Psoas muscle (tissue), 8 donors: ENCODE measurements around the gene SNAI3. TPM values are rescaled to one million over a fixed set of nuclear protein-coding genes. Genes with fewer than 3 reads are reported as not detected.

Source experiments
- ATAC-seq, 4 donors: fragments of 200-7000 bp; cut with Tn5 transposase; one replicate each; pipeline ENCODE4 v1.9.1; 2020; ENCODE audit warnings: moderate library complexity in 3 of 4, mild to moderate bottlenecking in 2 of 4
- DNase-seq, 2 donors: peaks; one replicate each; pipeline ENCODE4 v3.0.0-alpha.2; 2020
- H3K27ac ChIP-seq: fragments of 200-600 bp; one replicate; pipeline ENCODE4 v1.8.0; 2022
- H3K27me3 ChIP-seq, 3 donors: fragments of 200-600 bp in 1 of 3; one replicate each; pipeline versions ENCODE4 v1.6.1 to v1.8.0; 2013 to 2022; ENCODE audit warnings: low read length in 2 of 3, mild to moderate bottlenecking in 2 of 3, moderate library complexity in 1 of 3; ENCODE audit not compliant: insufficient read depth in 3 of 3
- H3K36me3 ChIP-seq, 2 donors: fragments of 200-600 bp in 1 of 2; one replicate each; pipeline versions ENCODE4 v1.6.1 to v1.8.0; 2013 to 2022; ENCODE audit warnings: low read depth in 1 of 2, mild to moderate bottlenecking in 1 of 2, moderate library complexity in 1 of 2; ENCODE audit not compliant: insufficient read depth in 1 of 2
- H3K4me1 ChIP-seq: fragments of 200-600 bp; one replicate; pipeline ENCODE4 v1.8.0; 2022
- H3K4me3 ChIP-seq: fragments of 200-600 bp; one replicate; pipeline ENCODE4 v1.8.0; 2022; ENCODE audit warnings: mild to moderate bottlenecking
- H3K9me3 ChIP-seq: fragments of 200-600 bp; one replicate; pipeline ENCODE4 v1.8.0; 2022
- WGBS, 3 donors: extraction: QIAGEN DNeasy Blood & Tissue Kit; methylation state at CpG; one replicate each; pipeline versions ENCODE4 v1.1.6 to v1.1.7; 2013; 5-methylcytosine and 5-hydroxymethylcytosine counted together
- intact Hi-C, 2 donors: fragments of 100-400 bp; cut with DNase I; formaldehyde crosslinking; loops; one replicate each; pipeline versions ENCODE4 v1.11.0 to v1.14.2; 2022
- polyA plus RNA-seq, 3 donors: library from polyadenylated mRNA; stranded (reverse); fragments of 200-250 nt; gene quantifications; one replicate each; pipeline ENCODE4 v1.2.3, GENCODE V29; 2013
- total RNA-seq, 4 donors: library from RNA; stranded (reverse); fragmentation: NEBNext Ultra II Directional in 2 of 4; extraction: Animal tissue kit (Norgen Biotek cat#: 25700) in 2 of 4; gene quantifications; one replicate each; pipeline versions ENCODE4 v1.2.1 to v1.2.4, GENCODE V29; 2021 to 2023
- TF ChIP-seq, protein P1 (sequence below): fragments of 200-600 bp; IDR thresholded peaks from one replicate; pipeline ENCODE4 v1.8.0; 2022; ENCODE audit warnings: antibody characterized with exemption
- donor health status: healthy with polysubstance abuse.
- donor health status: DM: no; HTN: no; CAD: no; lungs with moderate emphysema.
- donor health status: Bipolar disorder and iron deficiency.
- donor health status: healthy.
- donor health status: DM: yes; HTN: yes; CAD: no.
- donor health status: DM: no; HTN: no; CAD: no.
- donor health status: DM: no; HTN: no; CAD: no.
- donor health status: DM: yes; HTN: yes; CAD: no.

SNAI3 gene
- total and polyA plus RNA-seq, 7 donors = 1.2 to 8.5 (median 3.9) TPM

DNA sequence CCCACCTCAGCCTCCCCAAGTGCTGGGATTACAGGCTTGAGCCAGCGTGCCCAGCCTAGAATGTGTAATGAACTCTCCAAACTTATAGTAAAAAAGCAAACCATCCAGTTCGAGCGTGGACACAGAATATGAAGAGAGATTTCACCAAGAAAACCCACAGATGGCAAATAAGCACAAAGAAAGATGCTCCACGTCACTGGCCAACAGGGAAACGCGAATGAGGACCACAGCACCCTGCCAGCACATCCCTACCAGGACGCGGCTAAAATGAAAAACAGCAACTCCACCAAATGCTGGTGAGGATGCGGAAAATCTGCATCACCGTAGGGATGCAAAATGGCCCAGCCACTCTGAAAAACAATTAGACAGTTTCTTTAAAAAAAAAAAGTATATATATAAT, 24.8 kb downstream of the SNAI3 start:
- peaks cover 17% of the 10 kb centered on the region for H3K4me1 ChIP-seq
- 74 to 83% (median 74%) methylated on average over 10 of the region's 10 CpGs for WGBS, 3 donors
- TF ChIP-seq, protein P1, sequence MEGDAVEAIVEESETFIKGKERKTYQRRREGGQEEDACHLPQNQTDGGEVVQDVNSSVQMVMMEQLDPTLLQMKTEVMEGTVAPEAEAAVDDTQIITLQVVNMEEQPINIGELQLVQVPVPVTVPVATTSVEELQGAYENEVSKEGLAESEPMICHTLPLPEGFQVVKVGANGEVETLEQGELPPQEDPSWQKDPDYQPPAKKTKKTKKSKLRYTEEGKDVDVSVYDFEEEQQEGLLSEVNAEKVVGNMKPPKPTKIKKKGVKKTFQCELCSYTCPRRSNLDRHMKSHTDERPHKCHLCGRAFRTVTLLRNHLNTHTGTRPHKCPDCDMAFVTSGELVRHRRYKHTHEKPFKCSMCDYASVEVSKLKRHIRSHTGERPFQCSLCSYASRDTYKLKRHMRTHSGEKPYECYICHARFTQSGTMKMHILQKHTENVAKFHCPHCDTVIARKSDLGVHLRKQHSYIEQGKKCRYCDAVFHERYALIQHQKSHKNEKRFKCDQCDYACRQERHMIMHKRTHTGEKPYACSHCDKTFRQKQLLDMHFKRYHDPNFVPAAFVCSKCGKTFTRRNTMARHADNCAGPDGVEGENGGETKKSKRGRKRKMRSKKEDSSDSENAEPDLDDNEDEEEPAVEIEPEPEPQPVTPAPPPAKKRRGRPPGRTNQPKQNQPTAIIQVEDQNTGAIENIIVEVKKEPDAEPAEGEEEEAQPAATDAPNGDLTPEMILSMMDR = no peak
- intact Hi-C loops = loop anchor here in 1 of 2 donors (5.0 kb wide), 1 partner anchor 46 kb away; the partner anchor contains the start of genes CTU2 and RNF166
- H3K27ac ChIP-seq = no peak overlapping the region
- peaks cover 0 to 5% of the 10 kb centered on the region in 2 donors for H3K36me3 ChIP-seq
- H3K4me3 ChIP-seq = no peak overlapping the region
- ATAC-seq (no peak), DNase-seq (no peak)
- H3K27me3 ChIP-seq = no peaks in the 10 kb centered on the region
- H3K9me3 ChIP-seq = no peaks in the 10 kb centered on the region

- ATAC-seq (no peak), DNase-seq (no peak)
- no peak overlapping the region for H3K27ac ChIP-seq
- H3K4me1 ChIP-seq = peaks cover 6% of the 10 kb centered on the region
- H3K27me3 ChIP-seq = no peaks in the 10 kb centered on the region
- no peaks in the 10 kb centered on the region for H3K9me3 ChIP-seq
- intact Hi-C loops = no loop called here
- H3K4me3 ChIP-seq = no peak overlapping the region
- WGBS, 3 donors = 91 to 94% (median 92%) methylated on average over 25 of the region's 25 CpGs
- TF ChIP-seq, protein P1 = no peak
- peaks cover 0 to 20% of the 10 kb centered on the region in 2 donors for H3K36me3 ChIP-seq
Measured at GRCh38 chr16:88659160-88659559, 27.1 kb downstream of the SNAI3 start.

GRCh38 chr16:88658714-88659113, 27.6 kb downstream of the SNAI3 start:
- no peaks in the 10 kb centered on the region for H3K9me3 ChIP-seq
- H3K27me3 ChIP-seq = no peaks in the 10 kb centered on the region
- no peak for ATAC-seq
- H3K36me3 ChIP-seq = peaks cover 0 to 24% of the 10 kb centered on the region in 2 donors
- peaks cover 6% of the 10 kb centered on the region for H3K4me1 ChIP-seq
- no peak overlapping the region for H3K27ac ChIP-seq
- no peak for DNase-seq
- TF ChIP-seq, protein P1 = no peak
- H3K4me3 ChIP-seq = no peak overlapping the region
- intact Hi-C loops = no loop called here
- whole genome bisulfite sequencing, 3 donors = 87 to 93% (median 93%) methylated on average over 13 to 15 of the region's 15 CpGs

- Histone ChIP-seq H3K27ac (no peak overlapping the region), H3K9me3 (no peaks in the 10 kb centered on the region), H3K27me3 (no peaks in the 10 kb centered on the region), H3K4me3 (no peak overlapping the region), H3K36me3 (peaks cover 0 to 33% of the 10 kb centered on the region in 2 donors), H3K4me1 (peaks cover 5% of the 10 kb centered on the region)
- 89 to 91% (median 90%) methylated on average over 18 to 19 of the region's 19 CpGs for WGBS, 3 donors
- intact Hi-C loops = no loop called here
- TF ChIP-seq, protein P1 = no peak
- ATAC-seq = no peak
- no peak for DNase-seq
Measured at GRCh38 chr16:88657371-88657770, 28.9 kb downstream of the SNAI3 start.
